Progenitor cell of endocrine pancreas (in vitro differentiated cells): Measurements from ENCODE around the gene ZIC3. TPM values are rescaled to one million over a fixed set of nuclear protein-coding genes. Genes with fewer than 3 reads are reported as not detected.
"Not testable (repeated sequence)": the region's sequence is repeated elsewhere in the genome, so short reads cannot be mapped to it uniquely, and the experiment has no call there.

Experiments used
- DNase-seq: peaks from one replicate; pipeline ENCODE4 v3.0.0; 2021; ENCODE audit warnings: low spot score; ENCODE audit not compliant: unreplicated experiment
- H3K27ac Mint-ChIP-seq: 2 replicates; pipeline ENCODE4 v1.8.0; 2021; ENCODE audit warnings: mild to moderate bottlenecking, moderate library complexity, mixed read lengths
- H3K27me3 Mint-ChIP-seq: 2 replicates; pipeline ENCODE4 v1.8.0; 2021; ENCODE audit warnings: mixed read lengths
- H3K36me3 Mint-ChIP-seq: 2 replicates; pipeline ENCODE4 v1.8.0; 2022; ENCODE audit warnings: mixed read lengths; ENCODE audit not compliant: insufficient read depth
- H3K4me1 Mint-ChIP-seq: 2 replicates; pipeline ENCODE4 v1.8.0; 2021; ENCODE audit warnings: low read depth, mixed read lengths
- H3K4me3 Mint-ChIP-seq: 2 replicates; pipeline ENCODE4 v1.8.0; 2021; ENCODE audit warnings: low read depth, mild to moderate bottlenecking, moderate library complexity, mixed read lengths
- H3K9me3 Mint-ChIP-seq: 2 replicates; pipeline ENCODE4 v1.8.0; 2021; ENCODE audit warnings: low read depth, mixed read lengths
- total RNA-seq: library from RNA; stranded (reverse); gene quantifications from 2 replicates; pipeline ENCODE4 v1.2.1, GENCODE V29; 2021
- TF ChIP-seq, protein P1 (sequence below): fragments of 200-600 bp; sonication (generic); IDR thresholded peaks from one replicate; pipeline ENCODE4 v1.5.0; 2021; ENCODE audit warnings: antibody characterized with exemption, mild to moderate bottlenecking; ENCODE audit not compliant: unreplicated experiment

The ZIC3 gene
- total RNA-seq, 1 donor from 2014 or later, result 0.10 TPM

GRCh38 chrX:137549073-137549472 is 16.9 kb upstream of the ZIC3 start:
- Mint-ChIP-seq H3K9me3 (peaks cover 10% of the 10 kb centered on the region), H3K27me3 (peaks cover 73% of the 10 kb centered on the region), H3K36me3 (peaks cover 1% of the 10 kb centered on the region), H3K4me1 (peaks cover 1% of the 10 kb centered on the region), H3K27ac (no peak overlapping the region), H3K4me3 (no peak overlapping the region)
- no peak for DNase-seq
- TF ChIP-seq, protein P1, sequence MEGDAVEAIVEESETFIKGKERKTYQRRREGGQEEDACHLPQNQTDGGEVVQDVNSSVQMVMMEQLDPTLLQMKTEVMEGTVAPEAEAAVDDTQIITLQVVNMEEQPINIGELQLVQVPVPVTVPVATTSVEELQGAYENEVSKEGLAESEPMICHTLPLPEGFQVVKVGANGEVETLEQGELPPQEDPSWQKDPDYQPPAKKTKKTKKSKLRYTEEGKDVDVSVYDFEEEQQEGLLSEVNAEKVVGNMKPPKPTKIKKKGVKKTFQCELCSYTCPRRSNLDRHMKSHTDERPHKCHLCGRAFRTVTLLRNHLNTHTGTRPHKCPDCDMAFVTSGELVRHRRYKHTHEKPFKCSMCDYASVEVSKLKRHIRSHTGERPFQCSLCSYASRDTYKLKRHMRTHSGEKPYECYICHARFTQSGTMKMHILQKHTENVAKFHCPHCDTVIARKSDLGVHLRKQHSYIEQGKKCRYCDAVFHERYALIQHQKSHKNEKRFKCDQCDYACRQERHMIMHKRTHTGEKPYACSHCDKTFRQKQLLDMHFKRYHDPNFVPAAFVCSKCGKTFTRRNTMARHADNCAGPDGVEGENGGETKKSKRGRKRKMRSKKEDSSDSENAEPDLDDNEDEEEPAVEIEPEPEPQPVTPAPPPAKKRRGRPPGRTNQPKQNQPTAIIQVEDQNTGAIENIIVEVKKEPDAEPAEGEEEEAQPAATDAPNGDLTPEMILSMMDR, result no peak

GRCh38 chrX:137549851-137550664 is 15.9 kb upstream of the ZIC3 start:
- Mint-ChIP-seq H3K36me3 (peaks cover 1% of the 10 kb centered on the region), H3K4me1 (peaks cover 1% of the 10 kb centered on the region), H3K9me3 (peaks cover 6% of the 10 kb centered on the region), H3K27ac (no peak overlapping the region), H3K27me3 (peaks cover 70% of the 10 kb centered on the region), H3K4me3 (no peak overlapping the region)
- no peak for DNase-seq
- TF ChIP-seq, protein P1, result no peak

GRCh38 chrX:137550665-137551261 is 15.2 kb upstream of the ZIC3 start:
- peaks cover 68% of the 10 kb centered on the region for H3K27me3 Mint-ChIP-seq
- no peak overlapping the region for H3K27ac Mint-ChIP-seq
- no peak for DNase-seq
- TF ChIP-seq, protein P1, result no peak
- H3K4me1 Mint-ChIP-seq, result peaks cover 1% of the 10 kb centered on the region
- H3K4me3 Mint-ChIP-seq, result no peak overlapping the region
- peaks cover 6% of the 10 kb centered on the region for H3K9me3 Mint-ChIP-seq
- peaks cover 1% of the 10 kb centered on the region for H3K36me3 Mint-ChIP-seq

- not testable (repeated sequence) for H3K9me3 Mint-ChIP-seq, H3K27ac Mint-ChIP-seq, DNase-seq, H3K4me1 Mint-ChIP-seq, H3K36me3 Mint-ChIP-seq, H3K4me3 Mint-ChIP-seq
- H3K27me3 Mint-ChIP-seq, result peaks cover 63% of the 10 kb centered on the region
Observed at GRCh38 chrX:137552098-137552497, 13.8 kb upstream of the ZIC3 start.

- Mint-ChIP-seq H3K27me3 (peaks cover 65% of the 10 kb centered on the region), H3K27ac (no peak overlapping the region), H3K4me3 (no peak overlapping the region), H3K4me1 (no peaks in the 10 kb centered on the region), H3K9me3 (peaks cover 8% of the 10 kb centered on the region), H3K36me3 (peaks cover 2% of the 10 kb centered on the region)
- DNase-seq, result no peak
- TF ChIP-seq, protein P1, result no peak
Observed at GRCh38 chrX:137562096-137562495, 3.8 kb upstream of the ZIC3 start.
